ENCODE results near the gene RPS19. TPM values are rescaled to one million over a fixed set of nuclear protein-coding genes. Genes with fewer than 3 reads are reported as not detected.
A peak's percentile ranks its signal among the peaks of the same experiment; 100 is the strongest.

RPS19 gene
- total RNA-seq, 1 donor from 2014 or later = 611 TPM

GRCh38 chr19:41815301-41815700 is 44.8 kb upstream of the RPS19 start:
- no peaks in the 10 kb centered on the region for H3K36me3 ChIP-seq
- intact Hi-C loops (cut with micrococcal nuclease) = no loop called here
- DNase-seq = no peak
- no peaks in the 10 kb centered on the region for H3K4me1 ChIP-seq
- H3K9me3 ChIP-seq (replicated peaks) = no peaks in the 10 kb centered on the region
- no peak overlapping the region for H3K27ac ChIP-seq (replicated peaks)
- TF ChIP-seq CTCF (IDR thresholded peaks at IDR 0.05; ENCODE audit: borderline replicate concordance) = no peak
- no peak overlapping the region for H3K4me3 ChIP-seq
- H3K27me3 ChIP-seq (ENCODE audit: low read depth) = peaks cover 62% of the 10 kb centered on the region

DNA sequence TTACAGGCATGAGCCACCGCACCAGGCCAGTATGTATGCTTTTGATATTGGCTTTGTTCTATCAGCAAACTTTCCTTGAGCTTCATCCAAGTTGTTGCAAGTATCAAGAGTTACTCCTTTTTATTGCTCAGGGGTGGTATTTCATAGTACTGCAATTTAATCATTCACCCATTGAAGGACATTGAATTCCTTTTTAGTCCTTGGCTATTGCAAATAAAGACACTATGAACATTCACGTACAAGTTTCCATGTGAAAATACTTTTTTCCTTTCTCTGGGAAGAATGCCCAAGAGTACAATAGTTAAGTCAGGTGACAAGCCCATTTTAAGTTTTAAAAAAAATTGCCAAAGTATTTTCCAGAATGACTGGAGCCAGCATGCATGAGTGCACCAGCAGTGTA is 43.3 kb upstream of the RPS19 start:
- H3K27me3 ChIP-seq (ENCODE audit: low read depth) = peaks cover 62% of the 10 kb centered on the region
- H3K36me3 ChIP-seq = no peaks in the 10 kb centered on the region
- TF ChIP-seq CTCF (IDR thresholded peaks at IDR 0.05; ENCODE audit: borderline replicate concordance) = no peak
- no peak overlapping the region for H3K4me3 ChIP-seq
- intact Hi-C loops (cut with micrococcal nuclease) = no loop called here
- no peaks in the 10 kb centered on the region for H3K4me1 ChIP-seq
- no peak overlapping the region for H3K27ac ChIP-seq (replicated peaks)
- no peaks in the 10 kb centered on the region for H3K9me3 ChIP-seq (replicated peaks)
- DNase-seq = no peak

DNA sequence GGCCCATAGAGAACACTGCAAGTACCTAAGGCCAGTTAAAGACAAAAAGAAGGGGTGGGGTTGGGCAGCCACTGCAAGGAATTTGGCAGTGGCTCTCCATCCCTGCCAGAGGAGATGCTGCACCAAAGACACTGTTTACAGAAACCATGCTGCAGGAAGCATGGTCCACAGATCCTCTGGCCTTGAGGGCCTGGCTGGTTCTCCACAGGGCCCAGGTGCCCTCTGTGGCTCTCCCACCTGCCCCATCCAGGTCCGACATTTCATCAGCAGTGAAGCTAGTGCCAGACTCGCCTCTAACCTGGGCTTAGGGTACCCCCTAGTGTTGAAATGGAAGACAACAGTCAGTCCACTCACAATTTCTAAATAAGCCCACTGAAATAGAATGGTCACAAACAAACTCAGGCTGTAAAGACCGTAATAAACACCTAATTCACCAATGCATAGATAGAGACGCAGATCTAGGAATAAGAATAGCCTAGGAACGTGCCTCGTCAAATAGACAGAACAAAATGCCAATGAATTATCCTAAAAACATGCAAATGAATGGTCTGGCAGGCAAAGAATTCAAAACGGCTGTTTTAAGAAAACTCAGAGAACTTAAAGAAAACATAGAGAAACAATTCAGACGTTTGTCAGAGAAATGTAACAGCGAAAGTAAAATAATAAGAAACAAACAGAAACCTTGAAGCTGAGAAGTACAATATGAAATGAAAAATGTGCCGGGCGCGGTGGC is 38.9 kb upstream of the RPS19 start:
- Histone ChIP-seq H3K4me1 (no peaks in the 10 kb centered on the region), H3K4me3 (no peak overlapping the region), H3K36me3 (no peaks in the 10 kb centered on the region), H3K9me3 (replicated peaks) (peaks cover 1% of the 10 kb centered on the region), H3K27ac (replicated peaks) (no peak overlapping the region), H3K27me3 (ENCODE audit: low read depth) (peaks cover 75% of the 10 kb centered on the region)
- TF ChIP-seq CTCF (IDR thresholded peaks at IDR 0.05; ENCODE audit: borderline replicate concordance) = peak; percentile 56
- intact Hi-C loops (cut with micrococcal nuclease) = no loop called here
- no peak for DNase-seq

DNA sequence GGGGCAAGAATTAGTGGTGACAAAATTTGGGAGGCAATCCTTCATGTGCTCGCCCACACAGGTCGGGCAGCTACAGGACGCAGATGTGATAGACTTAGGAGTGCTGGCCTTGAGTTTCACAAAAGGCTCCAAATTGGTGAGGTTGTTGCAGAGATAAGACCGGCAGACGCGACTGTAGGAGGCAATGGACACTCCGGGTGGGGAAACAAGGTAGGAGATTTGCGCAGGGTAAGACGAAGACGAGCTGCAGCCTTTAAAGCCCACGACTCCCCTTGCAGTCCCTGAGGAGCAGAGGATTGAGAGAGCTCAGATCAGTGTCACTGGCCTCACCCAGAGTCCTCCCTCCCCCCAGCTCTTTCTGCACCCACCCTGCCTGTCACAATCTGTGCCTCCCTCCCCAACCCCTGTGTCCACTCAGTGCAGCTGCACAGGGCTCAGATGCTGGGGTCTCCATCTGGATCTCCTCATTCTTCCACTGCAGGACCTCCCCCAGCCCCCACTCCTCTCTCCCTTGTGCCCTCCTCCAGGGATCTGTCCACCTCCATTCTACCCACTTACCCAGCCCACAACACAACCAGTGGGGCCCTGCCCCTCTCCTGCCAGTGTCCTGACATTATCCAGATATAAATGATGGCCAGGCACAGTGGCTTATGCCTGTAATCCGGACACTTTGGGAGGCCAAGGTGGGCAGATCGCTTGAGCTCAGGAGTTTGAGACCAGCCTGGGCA is 21.9 kb upstream of the RPS19 start:
- no peak overlapping the region for H3K27ac ChIP-seq (replicated peaks)
- H3K4me3 ChIP-seq = no peak overlapping the region
- DNase-seq = no peak
- H3K36me3 ChIP-seq = no peaks in the 10 kb centered on the region
- no peak for TF ChIP-seq CTCF (IDR thresholded peaks at IDR 0.05; ENCODE audit: borderline replicate concordance)
- no peaks in the 10 kb centered on the region for H3K4me1 ChIP-seq
- H3K9me3 ChIP-seq (replicated peaks) = no peaks in the 10 kb centered on the region
- intact Hi-C loops (cut with micrococcal nuclease) = no loop called here
- H3K27me3 ChIP-seq (ENCODE audit: low read depth) = peaks cover 97% of the 10 kb centered on the region

GRCh38 chr19:41839211-41839610 is 20.8 kb upstream of the RPS19 start:
- DNase-seq = no peak
- no peak overlapping the region for H3K4me3 ChIP-seq
- H3K27me3 ChIP-seq (ENCODE audit: low read depth) = peaks cover 100% of the 10 kb centered on the region
- TF ChIP-seq CTCF (IDR thresholded peaks at IDR 0.05; ENCODE audit: borderline replicate concordance) = no peak
- H3K4me1 ChIP-seq = no peaks in the 10 kb centered on the region
- intact Hi-C loops (cut with micrococcal nuclease) = no loop called here
- H3K36me3 ChIP-seq = no peaks in the 10 kb centered on the region
- H3K9me3 ChIP-seq (replicated peaks) = no peaks in the 10 kb centered on the region
- no peak overlapping the region for H3K27ac ChIP-seq (replicated peaks)
